Stimulated activated CD4-positive, alpha-beta T cell treated with anti-CD3 and anti-CD28 coated beads, Interleukin-4, amount 100 ng/mL, for 24 hours (primary cell): Measurements from ENCODE around the gene KDM4B.

Source experiments
- DNase-seq: peaks from one replicate; pipeline ENCODE4 v3.0.0-alpha.2; 2020

KDM4B gene

DNA sequence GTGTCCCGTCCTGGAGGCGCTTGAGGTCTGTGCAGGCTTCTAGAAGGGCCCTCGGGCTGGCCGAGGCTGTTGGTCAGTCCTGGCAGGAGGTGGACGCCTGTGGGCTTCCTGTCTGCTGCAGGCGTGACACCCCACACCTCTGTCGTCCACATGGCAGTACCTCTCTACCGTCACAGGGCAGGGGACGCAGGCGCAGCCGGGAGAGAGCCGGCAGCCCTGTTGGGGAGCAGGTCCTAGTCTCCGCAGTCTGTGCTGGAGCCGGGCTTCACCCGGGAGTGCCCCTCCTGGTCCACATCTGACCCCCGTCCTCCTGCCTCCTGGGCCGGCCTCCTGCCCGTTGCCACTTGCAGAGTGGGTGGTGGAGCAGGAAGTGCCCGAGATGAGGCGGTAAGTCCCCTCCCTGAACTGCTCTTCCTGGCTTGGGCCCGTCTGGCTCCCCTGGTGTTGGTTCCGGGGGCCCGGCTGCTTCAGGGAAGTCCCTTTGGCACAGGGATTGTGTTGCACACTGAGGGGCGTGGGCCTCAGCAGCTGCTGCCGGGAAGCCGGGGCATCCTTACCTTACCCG lies 106.0 kb downstream of the KDM4B start:
- DNase-seq, result no peak

DNA sequence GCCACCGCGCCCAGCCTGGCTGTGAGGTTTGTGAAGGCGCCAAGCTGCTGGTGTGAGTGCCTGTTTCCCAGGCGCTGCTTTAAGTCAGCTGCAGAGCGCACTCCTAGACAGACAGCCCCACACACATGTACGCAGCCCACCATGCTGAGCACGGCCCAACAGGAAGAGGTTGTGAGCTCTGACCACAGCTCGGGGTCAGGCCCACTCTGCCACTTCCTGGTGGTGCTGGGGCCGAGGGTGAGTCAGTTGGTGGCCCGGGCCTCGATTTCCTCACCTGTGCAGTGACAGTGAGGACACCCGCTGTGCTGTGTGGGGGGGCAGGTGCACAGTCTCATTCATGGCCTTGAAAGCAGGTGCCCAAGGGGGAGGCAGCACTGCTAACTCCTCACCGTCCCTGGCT lies 106.7 kb downstream of the KDM4B start:
- no peak for DNase-seq

DNA sequence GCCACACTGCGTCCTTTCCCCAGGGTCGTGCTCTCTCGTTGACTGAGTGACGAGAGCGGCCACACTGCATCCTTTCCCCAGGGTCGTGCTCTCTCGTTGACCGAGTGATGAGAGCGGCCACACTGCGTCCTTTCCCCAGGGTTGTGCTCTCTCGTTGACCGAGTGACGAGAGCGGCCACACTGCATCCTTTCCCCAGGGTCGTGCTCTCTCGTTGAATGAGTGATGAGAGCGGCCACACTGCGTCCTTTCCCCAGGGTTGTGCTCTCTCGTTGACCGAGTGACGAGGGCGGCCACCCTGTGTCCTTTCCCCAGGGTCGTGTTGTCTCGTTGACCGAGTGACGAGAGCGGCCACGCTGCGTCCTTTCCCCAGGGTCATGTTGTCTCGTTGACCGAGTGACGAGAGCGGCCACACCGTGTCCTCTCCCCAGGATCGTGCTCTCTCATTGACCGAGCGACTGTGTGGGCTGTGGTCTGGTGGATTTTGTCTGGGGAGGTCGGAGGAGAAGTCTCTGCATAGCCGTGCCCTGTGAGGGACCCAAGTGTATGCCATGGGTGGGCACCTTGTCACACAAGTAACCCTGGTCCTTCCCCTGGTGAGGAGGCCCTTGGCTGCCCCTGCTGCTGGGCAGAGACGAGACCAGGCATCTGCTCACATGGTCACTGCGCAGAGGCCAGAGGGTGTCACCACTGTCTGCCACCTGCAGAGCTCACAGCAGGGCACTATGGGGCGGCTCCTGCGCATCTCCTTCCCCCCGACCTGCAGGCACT lies 107.7 kb downstream of the KDM4B start:
- DNase-seq, result no peak

DNA sequence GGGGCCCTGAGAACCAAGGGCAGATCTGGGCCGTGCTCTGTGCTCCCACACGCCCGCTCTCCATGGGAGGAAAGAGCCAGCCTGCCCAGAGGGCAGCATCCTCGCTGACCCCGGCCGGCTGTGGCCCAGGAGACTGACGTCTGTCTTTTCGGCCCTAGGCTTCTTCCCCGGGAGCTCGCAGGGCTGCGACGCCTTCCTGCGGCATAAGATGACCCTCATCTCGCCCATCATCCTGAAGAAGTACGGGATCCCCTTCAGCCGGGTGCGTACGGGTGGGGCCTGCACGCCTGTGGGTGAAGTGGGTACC lies 108.2 kb downstream of the KDM4B start:
- DNase-seq, result no peak

DNA sequence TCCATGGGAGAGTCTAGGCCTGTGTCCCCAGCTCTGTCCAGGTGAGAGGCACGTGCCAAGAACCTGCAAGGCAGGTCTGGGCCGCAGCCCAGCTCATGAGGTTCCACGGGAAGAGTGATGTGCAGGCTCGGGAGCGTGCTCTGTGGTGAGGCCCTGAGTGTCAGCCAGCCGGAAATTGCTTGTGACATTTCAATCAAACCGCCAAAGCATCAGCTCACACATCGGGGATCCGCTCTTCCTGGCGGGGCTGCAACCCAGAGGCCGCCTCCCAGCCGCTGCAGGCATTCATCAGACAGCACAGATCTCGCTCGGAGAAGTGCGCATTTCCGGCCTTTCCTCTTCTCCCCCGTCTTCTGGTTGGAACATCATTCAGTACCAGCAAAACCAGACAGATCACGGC lies 109.3 kb downstream of the KDM4B start:
- no peak for DNase-seq

DNA sequence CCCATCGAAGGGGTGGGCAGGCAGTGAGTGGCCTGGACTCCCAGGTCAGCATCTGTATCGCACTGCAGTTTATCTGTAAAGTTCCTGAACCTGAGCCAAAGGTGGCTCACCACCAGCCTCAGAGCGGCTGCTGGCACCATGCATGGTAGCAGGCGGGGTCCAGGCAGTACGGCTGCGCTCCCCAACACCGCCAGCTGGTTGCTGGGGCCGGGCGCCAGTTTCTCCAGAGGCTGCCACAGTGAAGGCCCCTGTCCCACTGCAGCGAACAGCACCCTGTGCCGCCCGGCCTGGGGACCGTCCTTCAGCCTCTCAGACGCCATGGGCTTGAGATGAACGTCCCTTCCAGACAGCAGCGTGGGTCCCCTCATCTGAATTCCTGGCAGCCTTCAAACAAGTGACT lies 109.8 kb downstream of the KDM4B start:
- DNase-seq, result no peak

DNA sequence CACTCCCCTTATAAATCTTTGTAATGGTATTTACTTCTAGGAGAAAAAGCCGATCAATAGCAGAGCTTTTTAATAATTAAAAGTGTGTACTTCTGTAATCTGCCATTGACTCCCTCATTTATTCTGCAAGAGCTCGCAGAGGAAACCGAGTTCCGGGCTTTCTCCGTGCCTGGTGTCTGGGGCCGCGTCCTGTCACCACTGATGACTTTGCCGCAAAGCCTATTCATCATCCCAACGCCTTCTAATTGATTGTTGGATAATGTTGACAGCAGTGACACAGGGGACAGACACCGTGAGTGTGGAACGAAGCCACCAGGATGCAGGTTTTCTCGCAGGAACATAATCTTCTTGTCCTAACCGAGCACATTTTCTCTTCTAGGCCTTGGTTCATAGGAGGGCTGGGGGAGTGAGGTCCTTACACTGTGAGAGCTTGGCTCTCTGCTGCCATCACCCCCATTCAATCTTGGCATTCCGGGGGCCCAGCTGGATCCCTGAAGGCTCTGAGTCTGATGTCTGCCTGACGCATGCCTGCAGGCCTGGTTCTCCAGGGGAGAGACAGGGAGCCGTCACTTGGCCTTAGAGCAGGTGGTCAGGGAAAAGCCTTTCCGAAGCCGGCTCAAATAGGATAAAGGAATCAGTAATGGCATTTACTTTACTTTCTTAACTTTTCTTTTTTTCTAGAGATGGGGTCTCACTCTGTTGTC lies 110.3 kb downstream of the KDM4B start:
- DNase-seq, result no peak

DNA sequence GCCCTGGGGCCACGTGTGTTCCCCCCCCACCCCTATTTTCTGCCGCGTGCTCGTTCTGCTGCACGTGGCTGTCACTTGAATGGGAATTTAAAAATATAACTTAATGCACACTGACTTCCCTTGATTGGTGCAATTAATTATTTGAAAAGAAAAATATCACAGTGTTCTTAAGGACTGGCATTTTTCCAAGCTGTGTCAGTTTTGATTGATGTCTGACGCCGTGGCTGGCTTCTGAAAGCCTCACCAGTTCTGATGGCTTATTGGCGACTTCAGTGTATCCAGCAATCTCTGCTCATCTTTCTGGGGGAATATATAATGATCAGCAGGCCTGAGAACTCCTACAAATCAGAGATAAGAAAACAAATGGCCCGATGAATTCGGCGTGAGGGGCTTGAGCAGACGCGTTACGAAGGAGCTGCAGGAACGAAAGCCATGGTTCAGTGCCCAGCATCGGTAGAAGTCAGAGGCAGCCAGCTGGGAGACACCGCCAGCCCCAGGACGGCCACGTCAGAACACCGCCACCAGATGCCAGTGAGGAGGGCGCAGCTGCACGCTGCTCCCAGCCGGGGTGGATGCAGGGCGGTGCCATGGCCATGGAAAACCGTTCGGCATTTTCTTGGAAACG lies 111.2 kb downstream of the KDM4B start:
- DNase-seq, result no peak

DNA sequence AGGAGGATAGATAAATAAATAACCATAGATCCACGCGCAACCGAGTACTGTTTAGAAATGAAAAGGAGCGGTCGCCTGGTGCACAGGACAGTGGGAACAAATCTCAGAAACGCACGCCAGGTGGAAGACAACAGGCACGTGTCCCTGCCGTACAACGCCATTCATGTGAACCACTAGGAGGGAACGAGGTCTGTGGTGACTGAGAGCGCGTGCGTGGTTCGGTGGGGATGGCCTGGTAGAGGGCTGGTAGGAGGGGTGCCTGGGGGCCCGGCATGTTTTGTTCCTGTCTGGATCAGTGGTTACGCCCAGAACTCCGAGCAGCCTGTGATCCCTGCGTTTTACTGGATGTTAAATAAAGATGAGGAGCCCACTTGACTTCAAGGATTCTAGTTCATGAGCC lies 111.9 kb downstream of the KDM4B start:
- no peak for DNase-seq

DNA sequence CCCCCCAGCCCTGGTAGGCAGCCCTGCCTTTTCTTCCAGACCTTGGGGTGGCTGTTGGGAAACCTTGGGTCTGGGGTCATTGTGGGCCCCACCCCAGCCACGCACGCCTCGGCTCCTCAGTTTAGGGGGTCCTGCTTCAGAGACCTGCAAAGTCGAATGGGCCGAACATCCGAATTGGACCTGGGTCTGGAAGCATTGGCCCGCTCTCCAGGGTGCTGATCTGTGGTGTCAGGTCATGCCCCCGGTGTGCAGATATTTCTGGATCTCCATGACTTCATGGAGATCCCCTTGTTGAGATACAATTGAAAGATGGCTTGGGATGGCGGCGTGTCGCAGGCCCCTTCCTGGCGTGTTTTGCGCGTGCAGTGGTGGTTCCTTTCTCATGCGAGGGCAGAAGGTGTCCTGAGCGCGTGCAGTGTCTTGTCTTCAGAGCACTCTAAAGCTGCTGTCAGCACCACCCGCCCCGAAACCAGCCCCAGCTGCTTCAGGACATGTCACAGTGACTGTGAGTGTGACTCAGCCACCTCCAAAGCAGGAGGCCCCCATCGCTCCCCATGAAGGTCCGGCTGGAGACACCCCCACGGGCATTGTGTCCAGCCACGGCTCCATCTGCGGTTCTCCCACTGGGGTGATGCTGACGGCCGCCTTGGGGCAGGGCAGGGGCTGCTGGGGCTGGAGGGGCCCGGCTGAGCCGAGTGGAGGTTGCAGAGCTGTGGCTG lies 112.7 kb downstream of the KDM4B start:
- no peak for DNase-seq

DNA sequence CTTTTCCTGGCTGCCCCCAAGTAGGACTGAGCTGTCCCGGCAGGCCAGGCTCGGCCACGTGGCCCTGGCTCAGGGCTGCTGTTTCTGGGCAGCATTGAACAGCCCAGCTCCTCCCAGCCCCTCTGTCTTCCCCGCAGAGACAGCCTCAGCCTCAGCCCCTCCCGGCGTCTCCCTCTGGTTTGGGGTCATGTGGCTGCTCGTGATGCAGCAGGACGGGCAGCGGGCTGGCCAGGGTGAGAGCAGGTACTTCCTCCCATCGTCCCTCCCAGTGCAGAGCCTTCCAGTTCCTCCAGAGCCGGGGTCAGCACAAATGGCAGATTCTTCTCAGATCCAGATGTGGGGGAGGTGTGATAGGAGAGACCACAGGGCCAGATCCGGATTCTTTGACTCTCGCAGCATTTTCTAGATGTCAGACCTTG lies 114.6 kb downstream of the KDM4B start:
- no peak for DNase-seq

DNA sequence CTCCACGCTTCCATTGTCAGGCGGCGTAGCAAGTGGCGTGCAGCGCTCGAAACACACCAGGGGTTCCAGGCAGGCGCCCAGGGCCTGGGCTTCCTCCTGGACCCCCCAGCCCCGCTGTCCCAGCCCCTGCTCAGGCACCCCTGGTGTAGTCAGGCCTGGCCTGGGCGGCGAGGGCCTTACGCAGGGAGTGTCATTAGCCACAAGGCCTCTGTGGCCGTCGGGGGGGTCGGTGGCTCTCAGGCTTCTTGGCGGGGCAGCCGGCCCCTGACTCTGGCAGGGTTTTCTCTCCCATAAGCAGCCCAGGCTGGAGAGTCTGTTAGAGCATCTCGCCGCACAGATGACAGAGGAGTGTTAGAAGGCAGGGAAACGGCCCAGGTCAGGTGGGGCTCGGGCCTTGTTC lies 116.7 kb downstream of the KDM4B start:
- DNase-seq, result no peak

DNA sequence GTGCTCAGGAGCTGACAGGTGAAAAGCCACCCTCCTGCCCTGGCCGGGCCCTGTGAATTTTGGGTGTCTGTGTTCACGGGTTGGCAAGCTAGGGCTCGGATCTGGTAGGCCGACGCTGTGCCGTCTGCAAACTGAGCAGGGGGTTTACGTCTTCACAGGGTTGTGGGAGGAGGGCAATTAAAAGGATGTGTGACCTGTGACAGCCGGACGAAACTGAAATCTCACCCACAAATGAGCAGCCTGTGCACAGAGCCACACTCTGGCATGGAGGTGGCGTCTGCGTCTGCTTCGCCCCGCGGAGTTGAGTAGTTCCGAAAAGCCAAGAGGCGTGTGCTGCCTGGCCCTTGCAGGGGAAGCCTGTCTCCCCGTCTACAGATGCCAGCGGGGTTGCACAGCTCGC lies 117.3 kb downstream of the KDM4B start:
- DNase-seq, result no peak

DNA sequence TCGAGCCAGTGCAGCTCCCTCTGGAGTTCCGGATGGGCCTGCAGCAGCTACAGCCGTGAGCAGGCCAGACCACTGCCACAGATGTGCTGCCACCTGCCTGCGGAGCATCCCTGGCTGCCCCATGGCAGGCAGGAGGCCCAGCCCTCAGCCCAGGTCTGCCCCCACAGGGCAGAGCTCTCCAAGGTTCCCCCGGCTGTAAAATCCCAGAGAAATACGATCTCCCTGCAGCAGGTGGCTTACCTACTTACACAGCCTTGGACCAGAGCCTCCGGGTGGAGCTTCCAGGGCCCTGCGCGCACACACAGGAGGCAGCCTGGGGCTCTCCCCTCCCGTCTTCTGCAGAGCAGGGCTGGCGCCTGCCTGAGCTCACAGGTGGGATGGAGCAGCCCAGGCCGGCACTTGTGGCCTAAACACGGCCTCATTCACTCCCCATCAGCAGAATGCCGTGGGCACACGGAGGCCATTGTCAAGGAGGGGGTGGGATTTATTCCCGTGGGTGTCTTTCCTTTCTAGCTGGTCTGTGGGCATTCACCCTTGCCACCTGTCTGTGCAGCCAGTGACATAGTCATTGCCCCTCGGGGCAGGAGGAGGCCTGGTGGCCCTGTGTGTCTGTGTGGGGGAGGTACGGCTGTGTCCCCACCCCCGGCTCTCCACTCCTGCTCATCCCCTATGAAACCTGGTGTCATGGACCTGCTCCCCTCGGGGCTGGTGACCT lies 118.0 kb downstream of the KDM4B start:
- no peak for DNase-seq

DNA sequence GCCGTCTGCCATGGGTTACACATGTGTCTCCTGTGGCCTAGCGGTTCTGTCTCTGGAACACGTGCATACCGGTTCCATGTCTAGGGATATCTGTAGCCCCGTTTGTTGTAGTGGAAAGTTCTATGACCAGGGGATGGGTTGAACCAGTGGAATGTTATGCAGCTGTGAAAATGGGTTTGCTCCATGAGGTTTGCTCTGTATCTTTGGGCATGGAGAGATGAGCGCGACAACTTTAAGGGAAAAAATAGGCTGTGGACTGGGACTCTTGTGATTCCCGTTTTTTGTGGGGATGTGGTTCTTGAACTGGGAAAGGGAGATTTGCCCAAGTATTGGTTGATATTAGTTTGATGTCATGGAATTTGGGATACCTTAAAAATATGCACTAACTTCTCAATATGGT lies 120.4 kb downstream of the KDM4B start:
- no peak for DNase-seq

DNA sequence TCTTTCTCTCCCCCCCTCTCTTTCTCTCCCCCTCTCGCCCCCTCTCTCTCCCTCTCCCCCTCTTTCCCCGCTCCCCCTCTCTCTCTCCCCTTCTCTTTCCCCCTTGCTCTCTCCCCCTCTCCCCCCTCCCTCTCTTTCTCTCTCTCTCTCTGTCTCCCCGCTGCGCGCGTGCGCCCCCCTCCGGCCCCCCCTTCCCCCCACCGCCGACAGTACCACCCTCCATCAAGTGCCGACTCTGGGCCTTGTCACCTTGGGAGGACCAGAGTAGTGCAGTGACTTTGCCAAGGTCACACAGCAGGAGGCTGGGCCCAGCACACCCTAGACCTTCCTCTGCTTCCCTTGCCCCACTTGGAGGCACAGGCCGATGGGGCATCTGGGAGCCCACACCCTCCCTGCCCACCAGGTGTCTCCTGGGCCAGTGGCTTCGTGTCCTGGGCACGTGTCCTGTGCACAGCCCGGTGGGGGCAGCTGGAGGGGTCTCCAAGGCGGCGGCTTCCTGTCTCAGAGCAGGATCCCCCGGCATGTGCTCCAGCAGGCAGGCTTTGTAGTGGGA lies 121.6 kb downstream of the KDM4B start:
- no peak for DNase-seq

DNA sequence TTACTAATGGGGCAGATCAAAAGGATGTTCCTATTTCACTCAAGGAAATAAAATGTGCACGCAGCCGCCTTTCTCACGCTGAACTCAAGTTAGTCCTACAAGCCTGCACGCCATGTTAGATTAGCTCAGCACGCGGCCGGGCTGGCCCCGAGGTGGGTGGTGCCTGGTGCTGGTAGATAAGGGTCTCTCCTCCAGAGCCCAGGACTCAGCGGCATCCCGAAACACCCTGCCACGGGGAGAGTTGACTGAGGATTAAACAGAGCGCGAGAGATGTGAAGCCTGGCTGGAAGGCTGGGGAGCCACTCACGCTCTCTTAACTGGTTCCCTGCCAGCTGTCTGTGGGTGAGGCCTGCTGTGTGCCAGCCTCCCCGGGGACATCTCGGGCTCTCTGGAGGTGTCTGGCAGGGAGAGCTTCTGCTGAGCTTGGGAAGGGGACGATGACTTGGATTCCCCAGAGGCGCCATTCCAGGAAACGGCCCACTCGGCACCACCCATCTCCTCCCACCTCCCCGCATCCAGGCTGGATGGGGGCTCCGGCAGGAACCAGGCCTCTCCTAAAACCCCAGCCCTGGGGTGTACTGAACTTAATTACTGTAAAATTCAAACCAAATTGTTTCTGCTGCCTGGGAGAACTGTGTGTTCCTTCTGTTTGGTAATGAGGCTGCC lies 122.2 kb downstream of the KDM4B start:
- no peak for DNase-seq

DNA sequence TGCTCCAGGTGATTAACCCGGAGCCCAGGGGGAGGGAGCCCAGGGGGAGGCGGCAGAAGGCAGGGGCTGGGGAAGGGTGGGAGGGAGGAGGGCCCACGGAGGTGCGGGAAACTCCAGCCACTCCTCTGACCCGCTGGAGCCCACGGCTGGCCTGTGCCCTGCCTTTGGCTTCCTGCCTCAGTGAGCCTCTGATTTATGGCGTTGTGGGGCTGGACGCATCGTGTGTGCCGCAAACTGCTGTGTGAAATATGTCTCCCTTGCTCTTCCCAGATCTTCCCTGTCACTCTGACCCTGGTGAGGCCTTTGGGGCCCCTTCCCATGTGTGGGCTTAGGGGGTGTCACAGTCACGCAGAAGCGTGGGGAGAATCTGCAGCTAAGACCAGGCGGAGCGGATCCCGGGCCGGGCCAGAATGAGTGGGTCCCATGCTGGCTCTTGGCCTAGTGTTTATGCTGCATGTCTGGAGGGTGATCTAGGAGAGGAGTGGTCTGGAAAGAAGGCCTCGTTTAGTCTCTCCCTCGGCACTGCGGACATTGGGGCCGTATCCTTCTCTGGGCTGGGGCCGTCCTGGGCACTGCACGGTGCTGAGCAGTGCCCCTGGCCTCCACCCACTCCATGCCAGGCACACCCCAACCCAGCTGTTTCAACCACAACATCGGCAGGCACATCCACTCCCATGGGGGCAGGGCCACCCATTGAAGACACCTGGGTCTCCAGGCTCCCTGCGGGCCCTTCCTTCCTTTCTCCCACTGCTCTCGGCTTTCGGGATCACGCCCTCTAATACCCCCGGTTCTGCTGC lies 123.0 kb downstream of the KDM4B start:
- no peak for DNase-seq

DNA sequence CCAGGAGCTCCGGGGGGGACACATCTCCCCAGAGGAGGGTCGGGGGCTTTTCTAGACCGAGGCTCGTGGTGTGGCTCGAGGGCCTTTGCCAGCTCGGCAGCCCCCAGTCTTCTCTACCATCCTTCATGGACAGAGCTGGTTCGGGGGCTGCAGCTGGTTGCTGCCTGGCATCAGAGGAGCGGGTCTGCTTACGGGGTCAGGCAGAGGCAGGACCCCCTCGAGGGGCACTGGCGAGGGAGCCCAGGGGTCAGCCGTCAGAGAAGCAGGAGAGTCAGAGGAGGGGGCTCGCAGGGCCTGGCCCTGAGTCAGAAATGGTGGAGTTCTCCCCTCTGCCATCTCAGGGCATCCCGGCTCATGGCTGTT lies 123.5 kb downstream of the KDM4B start:
- no peak for DNase-seq

DNA sequence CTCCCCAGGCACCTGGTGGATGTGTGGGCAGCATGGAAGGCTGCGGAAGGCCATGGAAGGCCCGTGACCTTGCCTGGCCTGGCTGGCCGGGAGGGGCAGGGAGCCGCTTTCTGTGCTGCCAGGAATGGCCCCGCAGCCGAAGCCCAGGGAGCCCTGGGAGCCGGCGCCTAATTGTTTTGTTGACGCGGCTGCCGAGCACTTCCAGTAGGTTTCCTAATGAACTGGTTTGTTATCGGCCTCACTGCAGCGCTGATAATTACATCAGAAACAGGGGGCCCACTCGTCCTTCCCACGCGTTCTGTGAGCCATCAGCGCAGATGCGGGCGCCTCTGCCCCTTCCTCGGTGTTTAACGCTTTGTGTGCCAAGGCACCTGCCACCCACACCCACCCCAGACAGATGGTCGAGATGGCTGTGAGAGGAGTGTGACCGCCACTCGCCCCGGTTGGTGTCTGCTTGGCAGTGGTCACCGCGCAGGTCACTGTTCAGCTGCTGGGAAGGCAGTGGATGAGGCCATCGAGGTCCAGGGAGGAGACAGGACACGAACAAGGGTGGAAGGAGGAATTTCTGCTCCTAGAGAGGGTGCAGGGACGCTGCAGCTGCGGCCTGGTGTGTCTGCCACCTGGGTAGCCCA lies 124.5 kb downstream of the KDM4B start:
- DNase-seq, result no peak
